Endothelial cell of umbilical vein (primary cell): Measurements from ENCODE around the gene RENBP.

ENCODE experiments used
- JUN ChIP-seq: IDR thresholded peaks from 2 replicates; pipeline ENCODE4 v1.6.1; 2011; ENCODE audit warnings: borderline replicate concordance, low read depth; ENCODE audit not compliant: insufficient read length, insufficient read depth
- POLR2A ChIP-seq: IDR thresholded peaks from 2 replicates; pipeline ENCODE4 v1.6.1; 2012; ENCODE audit warnings: low read depth, mild to moderate bottlenecking, control low read depth, low read length
- POLR2AphosphoS5 ChIP-seq: IDR thresholded peaks from 2 replicates; pipeline ENCODE4 v1.6.1; 2012; ENCODE audit warnings: low read depth, mild to moderate bottlenecking, control low read depth, low read length, moderate library complexity; ENCODE audit not compliant: insufficient read depth
- TF ChIP-seq, protein P1 (sequence below), 2 donors: IDR thresholded peaks; 1 replicate in 1 of 2; 2 replicates in 1 of 2; pipeline ENCODE4 v1.5.1; 2011; ENCODE audit warnings: low read length in 2 of 2, mild to moderate bottlenecking in 2 of 2, moderate library complexity in 2 of 2, control low read depth in 1 of 2, inconsistent platforms in 1 of 2, low read depth in 1 of 2; ENCODE audit not compliant: insufficient read depth in 1 of 2; ENCODE audit errors: extremely low read depth in 1 of 2

DNA sequence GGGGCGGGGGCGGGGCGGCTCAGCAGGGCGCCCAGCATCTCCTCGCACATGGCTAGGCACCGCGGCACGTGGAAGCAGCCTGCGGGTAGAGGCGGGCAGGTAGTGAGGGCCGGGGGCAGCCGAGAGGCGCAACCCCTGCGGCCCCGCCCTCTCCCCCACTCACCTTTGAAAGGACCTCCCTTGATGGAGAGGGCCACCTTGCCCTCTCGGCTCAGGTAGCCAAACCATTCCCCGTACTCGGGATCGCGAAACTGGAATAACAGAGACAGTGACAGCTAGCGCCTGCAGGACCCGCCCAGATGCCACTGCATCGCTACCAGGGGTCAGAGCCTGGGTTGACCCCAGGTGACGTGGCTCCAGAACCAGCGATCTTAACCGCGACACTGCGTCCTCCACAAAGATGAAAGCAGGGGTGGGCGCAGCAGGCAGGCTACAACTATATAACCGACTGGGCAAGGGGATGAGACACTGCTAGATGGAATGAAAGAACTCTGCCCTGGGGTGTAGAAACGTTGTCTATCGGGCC is 9.1 kb downstream of the RENBP start:
- TF ChIP-seq POLR2A (no peak), JUN (no peak), POLR2AphosphoS5 (no peak)
- TF ChIP-seq, protein P1, sequence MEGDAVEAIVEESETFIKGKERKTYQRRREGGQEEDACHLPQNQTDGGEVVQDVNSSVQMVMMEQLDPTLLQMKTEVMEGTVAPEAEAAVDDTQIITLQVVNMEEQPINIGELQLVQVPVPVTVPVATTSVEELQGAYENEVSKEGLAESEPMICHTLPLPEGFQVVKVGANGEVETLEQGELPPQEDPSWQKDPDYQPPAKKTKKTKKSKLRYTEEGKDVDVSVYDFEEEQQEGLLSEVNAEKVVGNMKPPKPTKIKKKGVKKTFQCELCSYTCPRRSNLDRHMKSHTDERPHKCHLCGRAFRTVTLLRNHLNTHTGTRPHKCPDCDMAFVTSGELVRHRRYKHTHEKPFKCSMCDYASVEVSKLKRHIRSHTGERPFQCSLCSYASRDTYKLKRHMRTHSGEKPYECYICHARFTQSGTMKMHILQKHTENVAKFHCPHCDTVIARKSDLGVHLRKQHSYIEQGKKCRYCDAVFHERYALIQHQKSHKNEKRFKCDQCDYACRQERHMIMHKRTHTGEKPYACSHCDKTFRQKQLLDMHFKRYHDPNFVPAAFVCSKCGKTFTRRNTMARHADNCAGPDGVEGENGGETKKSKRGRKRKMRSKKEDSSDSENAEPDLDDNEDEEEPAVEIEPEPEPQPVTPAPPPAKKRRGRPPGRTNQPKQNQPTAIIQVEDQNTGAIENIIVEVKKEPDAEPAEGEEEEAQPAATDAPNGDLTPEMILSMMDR (IDR thresholded peaks at IDR 0.05; ENCODE audit: extremely low read depth in 1 of 2, insufficient read depth in 1 of 2, low read depth in 1 of 2, low read length in 2 of 2) = no peak
